ENCODE data around the gene PXMP2.

- TF ChIP-seq, protein P1, sequence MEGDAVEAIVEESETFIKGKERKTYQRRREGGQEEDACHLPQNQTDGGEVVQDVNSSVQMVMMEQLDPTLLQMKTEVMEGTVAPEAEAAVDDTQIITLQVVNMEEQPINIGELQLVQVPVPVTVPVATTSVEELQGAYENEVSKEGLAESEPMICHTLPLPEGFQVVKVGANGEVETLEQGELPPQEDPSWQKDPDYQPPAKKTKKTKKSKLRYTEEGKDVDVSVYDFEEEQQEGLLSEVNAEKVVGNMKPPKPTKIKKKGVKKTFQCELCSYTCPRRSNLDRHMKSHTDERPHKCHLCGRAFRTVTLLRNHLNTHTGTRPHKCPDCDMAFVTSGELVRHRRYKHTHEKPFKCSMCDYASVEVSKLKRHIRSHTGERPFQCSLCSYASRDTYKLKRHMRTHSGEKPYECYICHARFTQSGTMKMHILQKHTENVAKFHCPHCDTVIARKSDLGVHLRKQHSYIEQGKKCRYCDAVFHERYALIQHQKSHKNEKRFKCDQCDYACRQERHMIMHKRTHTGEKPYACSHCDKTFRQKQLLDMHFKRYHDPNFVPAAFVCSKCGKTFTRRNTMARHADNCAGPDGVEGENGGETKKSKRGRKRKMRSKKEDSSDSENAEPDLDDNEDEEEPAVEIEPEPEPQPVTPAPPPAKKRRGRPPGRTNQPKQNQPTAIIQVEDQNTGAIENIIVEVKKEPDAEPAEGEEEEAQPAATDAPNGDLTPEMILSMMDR (IDR thresholded peaks at IDR 0.05; ENCODE audit: insufficient read depth, low read depth, low read length): no peak
- TF ChIP-seq EZH2 (IDR thresholded peaks at IDR 0.05; ENCODE audit: insufficient read depth, low read length): no peak
These were observed 44.2 kb downstream of the PXMP2 start for GRCh38 chr12:132731574-132731973.

Data from astrocyte (in vitro differentiated cells and primary cell).